ENCODE data around the gene MAN1B1.
A peak's percentile ranks its signal among the peaks of the same experiment; 100 is the strongest.

Gene MAN1B1

DNA sequence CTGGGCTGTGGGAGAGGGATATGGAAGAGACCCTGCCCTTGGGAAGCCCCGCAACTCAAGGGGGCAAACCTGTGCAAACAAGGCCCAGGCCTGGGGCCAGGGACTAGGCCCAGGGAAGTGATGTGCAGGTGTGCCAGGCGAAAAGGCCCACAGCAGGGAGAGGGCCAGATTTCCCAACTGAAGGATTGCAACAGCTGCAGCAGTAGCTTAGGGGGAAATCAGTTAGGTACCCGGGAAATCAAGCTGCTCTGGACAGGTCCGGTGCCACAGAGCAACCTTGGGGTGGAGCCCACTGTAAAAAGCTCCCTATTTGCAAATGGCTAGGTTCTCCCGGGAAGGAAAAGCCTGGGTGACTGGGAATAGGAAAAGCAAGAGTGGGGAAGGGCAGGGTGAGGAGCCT lies 62.6 kb downstream of the MAN1B1 start:
- no peak for DNase-seq

DNA sequence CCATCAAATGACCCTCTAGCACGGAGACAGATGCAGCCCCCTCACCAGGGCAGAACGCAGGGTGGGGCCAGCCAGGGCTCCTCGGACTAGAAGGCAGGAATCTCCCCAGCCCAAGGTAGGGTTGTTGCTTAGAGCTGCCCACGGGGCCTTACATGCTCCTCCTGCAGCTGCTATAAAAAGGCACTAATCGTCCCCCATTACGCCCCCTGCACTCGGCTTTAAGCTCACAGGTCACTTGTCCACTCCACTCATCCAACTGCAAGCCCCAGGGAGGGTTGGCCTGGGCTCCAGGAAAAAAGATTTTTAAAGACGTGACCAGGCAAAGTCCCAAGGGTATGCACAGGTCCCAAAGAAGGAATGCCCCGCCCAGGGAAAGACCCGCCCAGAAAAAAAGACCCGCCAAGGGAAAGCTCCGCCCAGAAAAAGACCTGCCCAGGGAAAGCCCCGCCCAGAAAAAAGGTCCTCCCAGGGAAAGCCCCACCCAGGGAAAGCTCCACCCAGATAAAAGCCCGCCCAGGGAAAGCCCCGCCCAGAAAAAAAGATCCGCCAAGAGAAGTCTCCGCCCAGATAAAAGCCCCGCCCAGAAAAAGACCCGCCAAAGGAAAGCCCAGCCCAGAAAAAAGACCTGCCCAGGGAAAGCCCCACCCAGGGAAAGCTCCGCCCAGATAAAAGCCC lies 63.3 kb downstream of the MAN1B1 start:
- DNase-seq: no peak

DNA sequence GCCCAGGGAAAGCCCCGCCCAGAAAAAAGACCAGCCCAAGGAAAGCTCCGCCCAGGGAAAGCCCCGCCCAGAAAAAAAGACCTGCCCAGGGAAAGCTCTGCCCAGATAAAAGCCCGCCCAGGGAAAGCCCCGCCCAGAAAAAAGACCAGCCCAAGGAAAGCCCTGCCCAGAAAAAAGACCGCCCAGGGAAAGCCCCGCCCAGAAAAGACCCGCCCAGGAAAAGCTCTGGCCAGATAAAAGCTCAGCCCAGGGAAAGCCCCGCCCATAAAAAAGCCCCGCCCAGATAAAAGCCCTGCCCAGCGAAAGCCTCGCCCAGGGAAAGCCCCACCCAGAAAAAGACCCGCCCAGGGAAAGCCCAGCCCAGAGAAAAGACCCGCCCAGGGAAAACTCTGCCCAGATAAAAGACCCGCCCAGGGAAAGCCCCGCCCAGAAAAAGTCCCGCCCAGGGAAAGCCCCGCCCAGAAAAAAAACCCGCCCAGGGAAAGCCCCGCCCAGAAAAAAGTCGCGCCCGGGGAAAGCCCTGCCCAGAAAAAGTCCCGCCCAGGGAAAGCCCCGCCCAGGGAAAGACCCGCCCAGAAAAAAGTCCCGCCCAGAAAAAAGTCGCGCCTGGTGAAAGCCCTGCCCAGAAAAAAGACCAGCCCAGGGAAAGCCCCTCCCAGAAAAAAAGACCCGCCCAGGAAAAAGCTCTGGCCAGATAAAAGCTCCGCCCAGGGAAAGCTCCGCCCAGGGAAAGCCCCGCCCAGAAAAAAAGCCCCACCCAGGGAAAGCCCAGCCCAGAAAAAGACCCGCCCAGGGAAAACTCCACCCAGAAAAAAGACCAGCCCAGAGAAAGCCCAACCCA lies 64.1 kb downstream of the MAN1B1 start:
- peak; percentile 59 for DNase-seq

DNA sequence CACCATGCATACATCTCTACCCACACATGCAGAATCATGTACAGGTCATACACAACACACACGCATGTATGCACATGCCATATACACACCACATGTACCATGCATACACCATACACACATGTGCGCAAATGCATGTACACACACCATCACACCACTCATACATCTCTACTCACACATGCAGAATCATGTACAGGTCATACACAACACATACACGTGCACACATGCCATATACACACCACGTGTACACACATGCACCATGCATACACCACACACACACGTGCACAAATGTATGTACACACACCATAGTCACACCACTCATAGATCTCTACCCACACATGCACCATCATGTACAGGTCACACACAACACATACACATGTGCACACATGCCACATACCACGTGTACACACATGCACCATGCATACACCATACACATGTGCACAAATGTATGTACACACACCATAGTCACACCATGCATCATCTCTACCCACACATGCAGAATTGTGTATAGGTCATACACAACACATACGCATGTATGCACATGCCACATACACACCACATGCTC lies 66.1 kb downstream of the MAN1B1 start:
- no peak for DNase-seq

DNA sequence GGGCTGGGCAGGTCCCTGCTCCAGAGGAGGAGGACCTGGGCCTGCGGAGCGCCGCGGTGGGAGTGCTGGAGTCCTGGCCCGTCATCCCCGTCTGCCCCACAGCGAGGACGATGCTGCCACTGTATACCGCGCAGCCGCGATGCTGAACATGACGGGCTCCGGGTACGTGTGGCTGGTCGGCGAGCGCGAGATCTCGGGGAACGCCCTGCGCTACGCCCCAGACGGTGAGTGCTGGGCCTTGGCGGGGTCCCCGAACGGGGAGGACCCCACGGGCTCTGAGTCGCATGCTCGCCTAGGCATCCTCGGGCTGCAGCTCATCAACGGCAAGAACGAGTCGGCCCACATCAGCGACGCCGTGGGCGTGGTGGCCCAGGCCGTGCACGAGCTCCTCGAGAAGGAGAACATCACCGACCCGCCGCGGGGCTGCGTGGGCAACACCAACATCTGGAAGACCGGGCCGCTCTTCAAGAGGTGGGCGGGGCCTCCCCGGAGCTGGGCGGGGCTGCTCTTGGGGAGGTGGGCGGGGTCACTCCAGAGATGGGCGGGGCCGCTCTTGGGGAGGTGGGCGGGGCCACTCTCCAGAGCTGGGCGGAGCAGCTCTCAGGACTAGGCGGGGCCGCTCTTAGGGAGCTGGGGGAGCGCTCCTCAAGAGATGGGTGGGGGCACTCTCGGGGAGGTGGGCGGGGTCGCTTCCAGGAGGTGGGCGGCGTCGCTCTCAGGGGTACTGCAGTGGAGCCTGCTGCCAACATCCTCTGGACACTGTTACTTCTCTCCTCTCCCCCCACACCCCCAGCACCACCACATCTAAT lies 70.0 kb downstream of the MAN1B1 start:
- DNase-seq: peak; percentile 60

DNA sequence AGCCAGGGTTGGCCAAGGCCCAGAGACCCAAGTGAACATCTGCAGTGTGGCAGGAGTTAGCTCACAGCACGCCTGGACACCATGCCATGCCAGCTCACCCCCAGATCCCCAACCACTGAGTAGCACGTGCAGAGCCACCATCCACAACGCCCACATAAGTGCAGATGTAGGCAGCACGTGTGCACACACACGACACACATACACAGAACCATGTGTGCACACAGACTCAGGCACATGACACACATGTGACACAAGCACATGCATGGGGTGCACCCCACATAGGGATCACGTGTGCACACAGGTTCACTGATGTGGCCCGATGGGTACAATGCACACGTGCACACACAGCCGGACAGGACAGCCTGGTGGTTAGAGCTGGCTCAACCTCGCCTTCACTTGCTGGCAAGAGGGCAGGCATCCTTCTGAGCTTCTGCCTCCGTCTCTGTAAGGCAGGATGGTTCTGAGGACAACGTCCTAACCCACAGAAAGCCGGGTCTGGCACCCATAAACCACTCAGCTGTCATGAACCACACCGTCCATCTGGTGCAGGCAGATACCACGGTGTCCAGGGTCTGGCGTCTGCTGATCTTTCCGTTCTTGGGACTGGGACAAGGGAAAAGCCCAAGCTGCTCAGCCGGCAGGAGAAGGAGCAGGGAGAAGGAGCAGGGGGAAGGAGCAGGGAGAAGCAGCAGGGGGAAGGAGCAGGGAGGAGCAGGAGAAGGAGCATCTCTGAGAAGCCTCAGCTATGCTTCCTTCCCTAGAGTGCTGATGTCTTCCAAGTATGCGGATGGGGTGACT lies 71.0 kb downstream of the MAN1B1 start:
- no peak for DNase-seq

DNA sequence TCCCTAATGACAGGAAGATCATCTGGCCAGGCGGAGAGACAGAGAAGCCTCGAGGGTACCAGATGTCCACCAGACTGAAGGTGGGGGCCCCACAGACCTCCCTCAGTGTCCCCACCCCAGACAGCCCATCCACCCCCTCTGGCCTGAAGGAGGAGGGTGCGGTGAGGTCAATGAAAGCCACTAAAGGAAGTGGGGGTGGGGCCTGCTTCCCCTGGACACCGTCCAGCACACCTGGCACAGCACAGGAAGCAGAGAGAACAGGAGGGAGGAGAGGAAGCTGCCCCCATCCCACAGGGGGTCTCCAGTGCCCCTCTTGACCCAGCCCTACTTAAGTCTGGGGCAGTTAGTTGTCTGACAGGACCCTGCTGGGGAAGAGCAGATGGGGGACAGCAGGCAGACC lies 71.8 kb downstream of the MAN1B1 start:
- no peak for DNase-seq
